Mesenchymal stem cell (in vitro differentiated cells and primary cell): Measurements from ENCODE around the gene HOXC11.

Source experiments
- DNase-seq: peaks from one replicate; pipeline ENCODE4 v3.0.0-alpha.2; 2013
- H2AFZ ChIP-seq: one replicate; pipeline ENCODE4 v1.6.1; 2013; ENCODE audit warnings: low read depth, mild to moderate bottlenecking, control low read depth, inconsistent platforms, low read length, moderate library complexity
- H2AK5ac ChIP-seq: 2 replicates; pipeline ENCODE4 v1.6.1; 2013; ENCODE audit warnings: low read length, moderate library complexity, mild to moderate bottlenecking, inconsistent platforms; ENCODE audit not compliant: severe bottlenecking
- H2BK120ac ChIP-seq: one replicate; pipeline ENCODE4 v1.6.1; 2013; ENCODE audit warnings: low read depth, mild to moderate bottlenecking, inconsistent platforms, low read length, moderate library complexity
- H2BK12ac ChIP-seq, 2 experiments: one replicate each; pipeline ENCODE4 v1.6.1; 2013; ENCODE audit warnings: inconsistent platforms in 2 of 2, low read length in 2 of 2, mild to moderate bottlenecking in 2 of 2, moderate library complexity in 2 of 2, control low read depth in 1 of 2
- H2BK15ac ChIP-seq: one replicate; pipeline ENCODE4 v1.6.1; 2013; ENCODE audit warnings: mild to moderate bottlenecking, low read depth, inconsistent platforms; ENCODE audit not compliant: poor library complexity, severe bottlenecking
- H2BK5ac ChIP-seq: 2 replicates; pipeline ENCODE4 v1.6.1; 2013; ENCODE audit warnings: low read depth, mild to moderate bottlenecking, low read length, control low read depth, inconsistent platforms; ENCODE audit not compliant: poor library complexity, severe bottlenecking
- H3K14ac ChIP-seq, 2 experiments: one replicate each; pipeline ENCODE4 v1.6.1; 2013; ENCODE audit warnings: inconsistent platforms in 2 of 2, low read length in 2 of 2, control low read depth in 1 of 2, mild to moderate bottlenecking in 1 of 2, moderate library complexity in 1 of 2
- H3K18ac ChIP-seq, 2 experiments: one replicate each; pipeline ENCODE4 v1.6.1; 2013; ENCODE audit warnings: inconsistent platforms in 2 of 2, low read length in 2 of 2, control low read depth in 1 of 2, low read depth in 1 of 2, mild to moderate bottlenecking in 1 of 2
- H3K23ac ChIP-seq, 2 experiments: one replicate each; pipeline ENCODE4 v1.6.1; 2013; ENCODE audit warnings: inconsistent platforms in 2 of 2, low read length in 2 of 2, mild to moderate bottlenecking in 2 of 2, moderate library complexity in 2 of 2, control low read depth in 1 of 2
- H3K27ac ChIP-seq: 2 replicates; pipeline ENCODE4 v1.5.1; 2013; ENCODE audit warnings: mild to moderate bottlenecking, moderate library complexity, low read length, control low read depth, inconsistent platforms; ENCODE audit not compliant: poor library complexity, severe bottlenecking
- H3K27me3 ChIP-seq, 2 experiments: 2 replicates each; pipeline versions ENCODE4 v1.6.1 to v1.7.0; 2013; ENCODE audit warnings: low read length in 2 of 2, mild to moderate bottlenecking in 2 of 2, moderate library complexity in 2 of 2, control low read depth in 1 of 2, inconsistent platforms in 1 of 2; ENCODE audit not compliant: control insufficient read depth in 1 of 2, insufficient read depth in 1 of 2
- H3K36me3 ChIP-seq, 2 experiments: 2 replicates each; pipeline versions ENCODE4 v1.6.1 to v1.7.0; 2013; ENCODE audit warnings: low read length in 2 of 2, control low read depth in 1 of 2, inconsistent platforms in 1 of 2, low read depth in 1 of 2, mild to moderate bottlenecking in 1 of 2; ENCODE audit not compliant: insufficient read depth in 2 of 2, control insufficient read depth in 1 of 2
- H3K4ac ChIP-seq, 2 experiments: one replicate each; pipeline ENCODE4 v1.6.1; 2013; ENCODE audit warnings: inconsistent platforms in 2 of 2, low read length in 2 of 2, mild to moderate bottlenecking in 2 of 2, moderate library complexity in 2 of 2, control low read depth in 1 of 2, low read depth in 1 of 2
- H3K4me1 ChIP-seq: 2 replicates; pipeline ENCODE4 v1.6.1; 2013; ENCODE audit warnings: low read depth, low read length, control low read depth; ENCODE audit not compliant: control insufficient read depth, insufficient read depth
- H3K4me2 ChIP-seq: 2 replicates; pipeline ENCODE4 v1.6.1; 2013; ENCODE audit warnings: low read length, mild to moderate bottlenecking, inconsistent platforms; ENCODE audit not compliant: poor library complexity, severe bottlenecking
- H3K4me3 ChIP-seq, 2 experiments: 2 replicates each; pipeline versions ENCODE4 v1.5.1 to v1.7.0; 2013; ENCODE audit warnings: low read length in 2 of 2, mild to moderate bottlenecking in 2 of 2, control low read depth in 1 of 2, low read depth in 1 of 2; ENCODE audit not compliant: insufficient read depth in 1 of 2
- H3K79me1 ChIP-seq: replicated peaks from 2 replicates; pipeline ENCODE4 v1.6.1; 2013; ENCODE audit warnings: mild to moderate bottlenecking, control low read depth, low read length, inconsistent platforms; ENCODE audit not compliant: poor library complexity, severe bottlenecking
- H3K9ac ChIP-seq: 2 replicates; pipeline ENCODE4 v1.7.0; 2013; ENCODE audit warnings: mild to moderate bottlenecking, low read length, moderate library complexity
- H3K9me3 ChIP-seq: 2 replicates; pipeline ENCODE4 v1.7.0; 2013; ENCODE audit warnings: mild to moderate bottlenecking, low read length; ENCODE audit not compliant: control insufficient read depth
- H4K8ac ChIP-seq: one replicate; pipeline ENCODE4 v1.6.1; 2013; ENCODE audit warnings: inconsistent platforms, mild to moderate bottlenecking, low read length, moderate library complexity
- H4K91ac ChIP-seq: one replicate; pipeline ENCODE4 v1.6.1; 2013; ENCODE audit warnings: mild to moderate bottlenecking, low read length, inconsistent platforms
- WGBS: methylation state at CpG from one replicate; pipeline ENCODE4 v1.1.7; 2013; ENCODE audit warnings: mixed read lengths; 5-methylcytosine and 5-hydroxymethylcytosine counted together

HOXC11 gene

GRCh38 chr12:53998900-53999236 is 25.9 kb downstream of the HOXC11 start:
- Histone ChIP-seq H4K91ac (no peak overlapping the region), H2BK12ac (no peak overlapping the region), H4K8ac (no peak overlapping the region), H2AK5ac (no peak overlapping the region), H3K27me3 (no peaks in the 10 kb centered on the region), H3K14ac (no peak overlapping the region), H2BK120ac (no peak overlapping the region), H2BK15ac (no peak overlapping the region), H3K36me3 (peaks cover 0 to 3% of the 10 kb centered on the region in 2 experiments), H3K9ac (peak overlapping the region; percentile 98), H2BK5ac (no peak overlapping the region), H3K23ac (no peak overlapping the region), H2AFZ (no peak overlapping the region), H3K4me3 (peak overlapping the region; percentile 37 to 87), H3K27ac (peak overlapping the region; percentile 73), H3K79me1 (no peaks in the 10 kb centered on the region), H3K4ac (no peak overlapping the region), H3K4me1 (peaks cover 17% of the 10 kb centered on the region), H3K4me2 (peak overlapping the region; percentile 64), H3K9me3 (no peaks in the 10 kb centered on the region), H3K18ac (no peak overlapping the region)
- no peak for DNase-seq
- WGBS = 26% methylated on average over 8 of the region's 13 CpGs

- H3K4me1 ChIP-seq = peaks cover 21% of the 10 kb centered on the region
- 2% methylated on average over 24 of the region's 35 CpGs for WGBS
- H3K18ac ChIP-seq = peak overlapping the region; percentile 46 to 86
- peak overlapping the region; percentile 72 for H2AK5ac ChIP-seq
- H3K27me3 ChIP-seq = no peaks in the 10 kb centered on the region
- H3K23ac ChIP-seq = no peak overlapping the region
- H3K14ac ChIP-seq = no peak overlapping the region
- H2BK12ac ChIP-seq = peak overlapping the region in 1 of 2 experiments; percentile 24
- no peak overlapping the region for H2BK15ac ChIP-seq
- peak overlapping the region; percentile 96 for H3K4me2 ChIP-seq
- peaks cover 0 to 3% of the 10 kb centered on the region in 2 experiments for H3K36me3 ChIP-seq
- peak overlapping the region; percentile 62 for H2AFZ ChIP-seq
- H2BK5ac ChIP-seq = peak overlapping the region; percentile 91
- peak; percentile 88 for DNase-seq
- no peaks in the 10 kb centered on the region for H3K9me3 ChIP-seq
- H3K79me1 ChIP-seq = no peaks in the 10 kb centered on the region
- H2BK120ac ChIP-seq = peak overlapping the region; percentile 11
- peak overlapping the region; percentile 27 for H4K8ac ChIP-seq
- H4K91ac ChIP-seq = peak overlapping the region; percentile 70
- H3K4ac ChIP-seq = peak overlapping the region; percentile 29 to 70
- peak overlapping the region; percentile 65 to 87 for H3K4me3 ChIP-seq
- peak overlapping the region; percentile 98 for H3K9ac ChIP-seq
- peak overlapping the region; percentile 97 for H3K27ac ChIP-seq
Observed at GRCh38 chr12:53999559-54000115, 26.7 kb downstream of the HOXC11 start.

DNA sequence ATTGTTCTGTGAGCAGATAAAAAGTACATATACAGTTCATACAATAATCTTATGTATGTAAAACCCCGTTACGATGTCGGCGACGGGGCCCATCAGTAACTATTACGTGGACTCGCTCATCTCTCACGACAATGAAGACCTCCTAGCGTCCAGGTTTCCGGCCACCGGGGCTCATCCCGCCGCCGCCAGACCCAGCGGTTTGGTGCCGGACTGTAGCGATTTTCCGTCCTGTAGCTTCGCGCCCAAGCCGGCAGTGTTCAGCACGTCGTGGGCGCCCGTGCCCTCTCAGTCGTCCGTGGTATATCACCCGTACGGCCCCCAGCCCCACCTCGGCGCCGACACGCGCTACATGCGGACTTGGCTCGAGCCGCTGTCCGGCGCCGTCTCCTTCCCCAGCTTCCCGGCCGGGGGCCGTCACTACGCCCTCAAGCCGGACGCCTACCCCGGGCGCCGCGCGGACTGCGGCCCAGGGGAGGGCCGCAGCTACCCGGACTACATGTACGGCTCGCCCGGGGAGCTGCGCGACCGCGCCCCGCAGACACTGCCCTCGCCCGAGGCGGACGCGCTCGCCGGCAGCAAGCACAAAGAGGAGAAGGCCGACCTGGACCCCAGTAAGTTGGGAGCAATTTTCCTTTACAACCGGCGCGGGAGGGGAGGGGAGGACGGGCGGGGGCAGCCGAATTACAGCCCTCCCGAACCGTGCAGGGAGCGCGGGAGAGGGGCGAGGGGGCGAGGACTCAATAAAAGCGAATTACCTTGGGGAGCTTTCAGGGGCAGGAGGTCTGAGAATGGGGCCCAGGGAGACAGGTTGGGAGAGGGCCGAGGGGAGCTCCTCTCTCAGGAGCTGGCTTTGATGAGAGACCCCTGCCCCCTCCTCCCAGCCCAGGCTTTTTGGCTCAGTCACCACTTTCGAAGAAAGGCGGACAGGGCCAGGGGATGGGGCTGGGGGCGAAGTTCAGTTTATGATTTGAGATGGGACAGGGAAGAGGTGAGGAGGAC is 27.5 kb downstream of the HOXC11 start, which contains the start of gene HOXC9:
HOXC9 (plus strand) TSS at position 46 of the 999 bp plus-strand sequence; CDS start at position 74, 28 bp downstream.
- Histone ChIP-seq H3K4me2 (peak within 1 kb of the TSS; percentile 96), H2AFZ (peak within 1 kb of the TSS; percentile 62)
- under 1% methylated on average over 70 of the region's 87 CpGs for WGBS

More for the DNA sequence above, 27.5 kb downstream of the HOXC11 start, which contains the start of gene HOXC9:
- H3K23ac ChIP-seq = peak within 1 kb of the TSS; percentile 30 to 79
- H2BK15ac ChIP-seq = peak within 1 kb of the TSS; percentile 90
- peak within 1 kb of the TSS; percentile 98 for H3K9ac ChIP-seq
- H2BK12ac ChIP-seq = peak within 1 kb of the TSS; percentile 24 to 32
- H3K27me3 ChIP-seq = no peaks in the 10 kb centered on the region
- peak within 1 kb of the TSS; percentile 70 to 93 for H3K4ac ChIP-seq
- peak within 1 kb of the TSS; percentile 93 for H4K91ac ChIP-seq
- H3K4me1 ChIP-seq = peaks cover 24% of the 10 kb centered on the region
- no peak for DNase-seq
- peak within 1 kb of the TSS; percentile 74 for H2BK120ac ChIP-seq
- peak within 1 kb of the TSS; percentile 71 to 87 for H3K4me3 ChIP-seq
- H3K14ac ChIP-seq = peak within 1 kb of the TSS in 1 of 2 experiments; percentile 68
- H3K36me3 ChIP-seq = peaks cover 0 to 3% of the 10 kb centered on the region in 2 experiments
- H3K9me3 ChIP-seq = no peaks in the 10 kb centered on the region
- peak within 1 kb of the TSS; percentile 91 to 93 for H3K18ac ChIP-seq
- peak within 1 kb of the TSS; percentile 72 for H2AK5ac ChIP-seq
- H2BK5ac ChIP-seq = peak within 1 kb of the TSS; percentile 91
- H3K79me1 ChIP-seq = no peaks in the 10 kb centered on the region
- H4K8ac ChIP-seq = peak within 1 kb of the TSS; percentile 87
- H3K27ac ChIP-seq = peak within 1 kb of the TSS; percentile 97
